PC-9 (cell line): ENCODE measurements around the gene DRAP1.

ENCODE experiments used
- EZH2 ChIP-seq: fragments of 200-600 bp; sonication (generic); IDR thresholded peaks from 2 replicates; pipeline ENCODE4 v1.8.0; 2017; ENCODE audit warnings: antibody characterized with exemption, low read depth
- TF ChIP-seq, protein P1 (sequence below): fragments of 200-600 bp; sonication (generic); conservative IDR thresholded peaks from 2 replicates; pipeline ENCODE4 v1.6.1; 2017; ENCODE audit warnings: mixed run types, antibody characterized with exemption, mild to moderate bottlenecking, moderate library complexity

DNA sequence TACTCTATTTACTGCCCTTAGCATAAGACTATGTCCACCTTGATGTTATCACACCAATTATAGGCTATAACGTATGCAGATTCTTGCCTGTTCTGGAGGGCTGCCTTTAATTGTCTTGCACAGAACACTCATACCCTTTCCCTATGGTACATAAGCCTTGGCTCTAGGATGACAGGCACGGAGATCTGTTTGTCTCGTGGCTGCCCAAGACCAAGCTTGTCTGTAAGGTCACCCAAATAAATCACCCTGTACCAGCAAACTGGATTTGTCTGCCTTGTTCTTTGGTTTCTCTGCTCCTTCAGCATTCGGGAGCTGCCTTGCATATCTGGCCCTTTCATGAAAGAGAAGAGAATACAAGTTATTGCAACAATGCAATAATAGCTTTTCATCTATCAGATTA lies 18.5 kb downstream of the DRAP1 start:
- TF ChIP-seq, protein P1, sequence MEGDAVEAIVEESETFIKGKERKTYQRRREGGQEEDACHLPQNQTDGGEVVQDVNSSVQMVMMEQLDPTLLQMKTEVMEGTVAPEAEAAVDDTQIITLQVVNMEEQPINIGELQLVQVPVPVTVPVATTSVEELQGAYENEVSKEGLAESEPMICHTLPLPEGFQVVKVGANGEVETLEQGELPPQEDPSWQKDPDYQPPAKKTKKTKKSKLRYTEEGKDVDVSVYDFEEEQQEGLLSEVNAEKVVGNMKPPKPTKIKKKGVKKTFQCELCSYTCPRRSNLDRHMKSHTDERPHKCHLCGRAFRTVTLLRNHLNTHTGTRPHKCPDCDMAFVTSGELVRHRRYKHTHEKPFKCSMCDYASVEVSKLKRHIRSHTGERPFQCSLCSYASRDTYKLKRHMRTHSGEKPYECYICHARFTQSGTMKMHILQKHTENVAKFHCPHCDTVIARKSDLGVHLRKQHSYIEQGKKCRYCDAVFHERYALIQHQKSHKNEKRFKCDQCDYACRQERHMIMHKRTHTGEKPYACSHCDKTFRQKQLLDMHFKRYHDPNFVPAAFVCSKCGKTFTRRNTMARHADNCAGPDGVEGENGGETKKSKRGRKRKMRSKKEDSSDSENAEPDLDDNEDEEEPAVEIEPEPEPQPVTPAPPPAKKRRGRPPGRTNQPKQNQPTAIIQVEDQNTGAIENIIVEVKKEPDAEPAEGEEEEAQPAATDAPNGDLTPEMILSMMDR, result no peak
- no peak for TF ChIP-seq EZH2
